HepG2 (cell line): ENCODE data around the gene NLRX1. TPM values are rescaled to one million over a fixed set of nuclear protein-coding genes. Genes with fewer than 3 reads are reported as not detected.

ENCODE experiments used
- ATF7 ChIP-seq, 2 experiments: fragments of 450-650 bp in 1 of 2; sonication (generic) in 1 of 2; formaldehyde crosslinking in 1 of 2; IDR thresholded peaks; 2 replicates each; pipeline versions ENCODE4 v1.4.0 to v1.6.1; 2016 to 2020; ENCODE audit warnings: antibody characterized with exemption in 1 of 2, mild to moderate bottlenecking in 1 of 2, missing genetic modification reagents in 1 of 2
- BRD4 ChIP-seq: sonication (generic); formaldehyde crosslinking; IDR thresholded peaks from 2 replicates; pipeline ENCODE4 v1.4.0; 2020; ENCODE audit warnings: missing genetic modification reagents
- CAMTA2 ChIP-seq: sonication (generic); formaldehyde crosslinking; IDR thresholded peaks from 2 replicates; pipeline ENCODE4 v1.4.0; 2020; ENCODE audit warnings: mild to moderate bottlenecking, missing genetic modification reagents, borderline replicate concordance
- ELF1 ChIP-seq: sonication (generic); formaldehyde crosslinking; IDR thresholded peaks from 2 replicates; pipeline ENCODE4 v1.4.0; 2020; ENCODE audit warnings: missing genetic modification reagents
- KLF9 ChIP-seq: IDR thresholded peaks from 2 replicates; pipeline ENCODE4 v1.6.1; 2016; ENCODE audit warnings: low read depth
- MAF1 ChIP-seq: sonication (generic); formaldehyde crosslinking; IDR thresholded peaks from 2 replicates; pipeline ENCODE4 v1.5.0; 2020; ENCODE audit warnings: missing genetic modification reagents, borderline replicate concordance
- MYNN ChIP-seq: sonication (generic); formaldehyde crosslinking; IDR thresholded peaks from 2 replicates; pipeline ENCODE4 v1.4.0; 2020; ENCODE audit warnings: mild to moderate bottlenecking, low read depth, missing genetic modification reagents
- NCOA2 ChIP-seq: sonication (generic); formaldehyde crosslinking; IDR thresholded peaks from 2 replicates; pipeline ENCODE4 v1.8.0; 2022; ENCODE audit warnings: inconsistent platforms
- NCOA5 ChIP-seq: sonication (generic); formaldehyde crosslinking; IDR thresholded peaks from 2 replicates; pipeline ENCODE4 v1.4.0; 2020; ENCODE audit warnings: missing genetic modification reagents
- PHF20 ChIP-seq: sonication (generic); formaldehyde crosslinking; IDR thresholded peaks from 2 replicates; pipeline ENCODE4 v1.5.0; 2020; ENCODE audit warnings: mild to moderate bottlenecking, missing genetic modification reagents
- RNF2 ChIP-seq: fragments of 450-650 bp; conservative IDR thresholded peaks from 2 replicates; pipeline ENCODE4 v1.6.1; 2016; ENCODE audit warnings: low read depth
- SALL2 ChIP-seq: sonication (generic); formaldehyde crosslinking; IDR thresholded peaks from 2 replicates; pipeline ENCODE4 v1.8.1; 2023; ENCODE audit warnings: mild to moderate bottlenecking, missing genetic modification reagents, inconsistent platforms
- SETDB1 ChIP-seq: sonication (generic); formaldehyde crosslinking; IDR thresholded peaks from 2 replicates; pipeline ENCODE4 v1.5.1; 2020; ENCODE audit warnings: missing genetic modification reagents, mild to moderate bottlenecking, borderline replicate concordance
- TGIF2 ChIP-seq: IDR thresholded peaks from 2 replicates; pipeline ENCODE4 v1.6.1; 2016; ENCODE audit warnings: control low read depth, missing compliant biosample characterization
- U2AF2 ChIP-seq: fragments of 200-400 bp; formaldehyde crosslinking; IDR thresholded peaks from 2 replicates; pipeline ENCODE4 v1.6.1; 2017; ENCODE audit warnings: low read depth, mild to moderate bottlenecking, low read length
- ZC3H13 ChIP-seq: sonication (generic); formaldehyde crosslinking; IDR thresholded peaks from 2 replicates; pipeline ENCODE4 v1.8.1; 2023; ENCODE audit warnings: mild to moderate bottlenecking, missing genetic modification reagents, moderate library complexity
- ZNF20 ChIP-seq: sonication (generic); formaldehyde crosslinking; IDR thresholded peaks from 2 replicates; pipeline ENCODE4 v1.4.0; 2020; ENCODE audit warnings: mild to moderate bottlenecking, moderate library complexity, missing genetic modification reagents
- ZNF296 ChIP-seq: sonication (generic); formaldehyde crosslinking; conservative IDR thresholded peaks from 2 replicates; pipeline ENCODE4 v1.5.0; 2020; ENCODE audit warnings: mild to moderate bottlenecking, missing genetic modification reagents
- ZNF33B ChIP-seq: sonication (generic); formaldehyde crosslinking; IDR thresholded peaks from 2 replicates; pipeline ENCODE4 v1.5.1; 2020; ENCODE audit warnings: mild to moderate bottlenecking, missing genetic modification reagents
- ZNF382 ChIP-seq: sonication (generic); formaldehyde crosslinking; IDR thresholded peaks from 2 replicates; pipeline ENCODE4 v1.5.0; 2020; ENCODE audit warnings: missing genetic modification reagents, mild to moderate bottlenecking, borderline replicate concordance
- ZNF430 ChIP-seq: sonication (generic); formaldehyde crosslinking; IDR thresholded peaks from 2 replicates; pipeline ENCODE4 v1.9.0; 2021; ENCODE audit warnings: mild to moderate bottlenecking, missing genetic modification reagents
- ZNF547 ChIP-seq: sonication (generic); formaldehyde crosslinking; IDR thresholded peaks from 2 replicates; pipeline ENCODE4 v1.5.1; 2020; ENCODE audit warnings: mild to moderate bottlenecking, missing genetic modification reagents
- ZNF564 ChIP-seq: sonication (generic); formaldehyde crosslinking; IDR thresholded peaks from 2 replicates; pipeline ENCODE4 v1.8.1; 2023; ENCODE audit warnings: mild to moderate bottlenecking, missing genetic modification reagents
- ZNF780A ChIP-seq: sonication (generic); formaldehyde crosslinking; IDR thresholded peaks from 2 replicates; pipeline ENCODE4 v1.8.0; 2022; ENCODE audit warnings: mild to moderate bottlenecking, missing genetic modification reagents, moderate library complexity
- polyA plus RNA-seq, 8 experiments: library from polyadenylated mRNA; depleted of rRNA in 3 of 8; stranded (reverse) in 7 of 8; unstranded in 1 of 8; fragments of >200 nt; fragmentation: Illumina TruSeq in 4 of 8; extraction: Trizol in 4 of 8; gene quantifications; 2 replicates each; pipeline versions ENCODE4 v1.2.1 to v1.2.3, GENCODE V29; 2011 to 2016; ENCODE audit warnings: low read depth in 4 of 8, missing spikeins in 1 of 8, mixed read lengths in 1 of 8; ENCODE audit not compliant: insufficient read depth in 1 of 8
- total RNA-seq, 5 experiments: library from RNA; depleted of rRNA; stranded (reverse); fragments of >200 nt; fragmentation: Illumina TruSeq; extraction: Trizol; gene quantifications; 2 replicates each; pipeline ENCODE4 v1.2.3, GENCODE V29; 2016; ENCODE audit warnings: low read depth in 1 of 5
- TF ChIP-seq, protein P1 (sequence below): sonication (generic); formaldehyde crosslinking; IDR thresholded peaks from 2 replicates; pipeline ENCODE4 v1.4.0; 2020; ENCODE audit warnings: mild to moderate bottlenecking, missing genetic modification reagents
- TF ChIP-seq, protein P2 (sequence below): sonication (generic); formaldehyde crosslinking; IDR thresholded peaks from 2 replicates; pipeline ENCODE4 v1.9.0; 2021; ENCODE audit warnings: missing genetic modification reagents, borderline replicate concordance
- TF ChIP-seq, protein P3 (sequence below): sonication (generic); formaldehyde crosslinking; IDR thresholded peaks from 2 replicates; pipeline ENCODE4 v1.8.0; 2022; ENCODE audit warnings: mild to moderate bottlenecking, missing genetic modification reagents; ENCODE audit not compliant: insufficient replicate concordance

NLRX1 gene
- total and polyA plus RNA-seq, 2 of the 13 experiments (the other 11 are each of a cell fraction or from before 2014, with no cell fraction given) = 8.7 to 11.0 TPM

DNA sequence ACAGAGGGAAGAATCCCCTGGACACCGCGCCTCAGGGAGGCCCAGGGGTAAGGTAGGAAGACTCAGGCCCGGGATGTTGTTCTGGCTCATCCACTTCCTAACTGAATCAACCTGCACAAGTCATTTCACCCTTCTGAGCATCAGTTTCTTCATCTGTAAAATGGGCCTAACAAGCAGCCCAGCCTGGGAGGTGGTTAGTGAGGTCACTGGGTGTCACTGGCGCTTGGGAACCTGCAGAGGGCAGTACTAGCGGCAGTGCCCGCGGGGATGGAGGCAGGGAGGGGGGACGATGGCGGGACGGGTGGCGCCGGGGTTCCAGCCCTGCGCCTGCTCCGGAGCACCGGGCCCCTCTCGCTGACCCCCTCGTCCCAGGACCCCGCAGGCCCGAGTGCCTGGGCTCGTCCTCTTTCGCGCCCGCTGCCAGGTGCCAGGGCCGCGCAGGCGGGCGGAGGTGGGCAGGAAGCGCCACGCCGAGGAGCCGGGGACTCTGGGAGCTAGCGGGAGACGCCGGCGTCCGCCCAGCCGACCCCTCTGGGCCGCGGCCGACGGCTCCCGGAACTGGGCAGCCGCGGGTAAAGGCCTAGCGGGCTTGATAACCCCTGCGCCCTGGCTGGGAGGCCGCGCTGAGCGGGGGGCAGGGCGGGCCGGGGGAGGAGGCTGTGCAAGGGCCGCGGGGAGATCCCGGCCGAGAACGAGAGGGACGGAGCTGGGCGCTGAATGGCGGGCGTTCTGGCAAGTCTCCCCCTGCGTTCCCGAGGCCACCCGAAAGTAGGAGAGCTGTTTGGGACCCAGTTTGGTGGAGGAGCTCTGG, at the start of gene NLRX1 (continued):
- peak; percentile 11; the same call in 1 of the 2 replicates for TF ChIP-seq NCOA2 (CRISPR knock-in tag)
- peak; percentile 57; the same call in 1 of the 2 replicates for TF ChIP-seq CAMTA2
- TF ChIP-seq, protein P1, sequence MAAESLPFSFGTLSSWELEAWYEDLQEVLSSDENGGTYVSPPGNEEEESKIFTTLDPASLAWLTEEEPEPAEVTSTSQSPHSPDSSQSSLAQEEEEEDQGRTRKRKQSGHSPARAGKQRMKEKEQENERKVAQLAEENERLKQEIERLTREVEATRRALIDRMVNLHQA (CRISPR knock-in tag) = no peak
- peak; percentile 71; the same call in 1 of the 2 replicates for TF ChIP-seq NCOA5 (CRISPR knock-in tag)
- TF ChIP-seq, protein P2, sequence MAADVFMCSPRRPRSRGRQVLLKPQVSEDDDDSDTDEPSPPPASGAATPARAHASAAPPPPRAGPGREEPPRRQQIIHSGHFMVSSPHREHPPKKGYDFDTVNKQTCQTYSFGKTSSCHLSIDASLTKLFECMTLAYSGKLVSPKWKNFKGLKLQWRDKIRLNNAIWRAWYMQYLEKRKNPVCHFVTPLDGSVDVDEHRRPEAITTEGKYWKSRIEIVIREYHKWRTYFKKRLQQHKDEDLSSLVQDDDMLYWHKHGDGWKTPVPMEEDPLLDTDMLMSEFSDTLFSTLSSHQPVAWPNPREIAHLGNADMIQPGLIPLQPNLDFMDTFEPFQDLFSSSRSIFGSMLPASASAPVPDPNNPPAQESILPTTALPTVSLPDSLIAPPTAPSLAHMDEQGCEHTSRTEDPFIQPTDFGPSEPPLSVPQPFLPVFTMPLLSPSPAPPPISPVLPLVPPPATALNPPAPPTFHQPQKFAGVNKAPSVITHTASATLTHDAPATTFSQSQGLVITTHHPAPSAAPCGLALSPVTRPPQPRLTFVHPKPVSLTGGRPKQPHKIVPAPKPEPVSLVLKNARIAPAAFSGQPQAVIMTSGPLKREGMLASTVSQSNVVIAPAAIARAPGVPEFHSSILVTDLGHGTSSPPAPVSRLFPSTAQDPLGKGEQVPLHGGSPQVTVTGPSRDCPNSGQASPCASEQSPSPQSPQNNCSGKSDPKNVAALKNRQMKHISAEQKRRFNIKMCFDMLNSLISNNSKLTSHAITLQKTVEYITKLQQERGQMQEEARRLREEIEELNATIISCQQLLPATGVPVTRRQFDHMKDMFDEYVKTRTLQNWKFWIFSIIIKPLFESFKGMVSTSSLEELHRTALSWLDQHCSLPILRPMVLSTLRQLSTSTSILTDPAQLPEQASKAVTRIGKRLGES = 0 out of 2 replicates have a peak, but pooled peaks have one; percentile 17
- peak; percentile 76; the same call in 1 of the 2 replicates for TF ChIP-seq SALL2 (CRISPR knock-in tag)
- TF ChIP-seq U2AF2 = no peak
- no peak for TF ChIP-seq ZNF564 (CRISPR knock-in tag)
- no peak for TF ChIP-seq ZC3H13
- TF ChIP-seq PHF20 (CRISPR knock-in tag) = peak; percentile 43; the same call in 1 of the 2 replicates
- TF ChIP-seq, protein P3, sequence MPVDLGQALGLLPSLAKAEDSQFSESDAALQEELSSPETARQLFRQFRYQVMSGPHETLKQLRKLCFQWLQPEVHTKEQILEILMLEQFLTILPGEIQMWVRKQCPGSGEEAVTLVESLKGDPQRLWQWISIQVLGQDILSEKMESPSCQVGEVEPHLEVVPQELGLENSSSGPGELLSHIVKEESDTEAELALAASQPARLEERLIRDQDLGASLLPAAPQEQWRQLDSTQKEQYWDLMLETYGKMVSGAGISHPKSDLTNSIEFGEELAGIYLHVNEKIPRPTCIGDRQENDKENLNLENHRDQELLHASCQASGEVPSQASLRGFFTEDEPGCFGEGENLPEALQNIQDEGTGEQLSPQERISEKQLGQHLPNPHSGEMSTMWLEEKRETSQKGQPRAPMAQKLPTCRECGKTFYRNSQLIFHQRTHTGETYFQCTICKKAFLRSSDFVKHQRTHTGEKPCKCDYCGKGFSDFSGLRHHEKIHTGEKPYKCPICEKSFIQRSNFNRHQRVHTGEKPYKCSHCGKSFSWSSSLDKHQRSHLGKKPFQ (CRISPR knock-in tag) = no peak
- TF ChIP-seq MYNN (CRISPR knock-in tag) = no peak
- no peak for TF ChIP-seq ZNF296 (CRISPR knock-in tag)
- TF ChIP-seq MAF1 (CRISPR knock-in tag) = 0 out of 2 replicates have a peak, but pooled peaks have one; percentile 68
- no peak; the same call in 1 of the 2 replicates for TF ChIP-seq ELF1
- peak; percentile 53; the same call in 1 of the 2 replicates for TF ChIP-seq ATF7 (IDR thresholded peaks at IDR 0.05)
- TF ChIP-seq ATF7 (CRISPR knock-in tag; IDR thresholded peaks at IDR 0.05) = no peak
- TF ChIP-seq ZNF33B (CRISPR knock-in tag) = no peak
- TF ChIP-seq ZNF20 (CRISPR knock-in tag) = no peak
- peak; percentile 78 for TF ChIP-seq BRD4 (CRISPR knock-in tag)
- no peak for TF ChIP-seq SETDB1
- TF ChIP-seq ZNF547 = no peak
- TF ChIP-seq ZNF430 (CRISPR knock-in tag) = 0 out of 2 replicates have a peak, but pooled peaks have one; percentile 65
- TF ChIP-seq KLF9 (CRISPR knock-in tag) = no peak
- TF ChIP-seq ZNF382 (CRISPR knock-in tag) = no peak
- 0 out of 2 replicates have a peak, but pooled peaks have one; percentile 39 for TF ChIP-seq TGIF2 (CRISPR knock-in tag)
- no peak for TF ChIP-seq RNF2
- no peak for TF ChIP-seq ZNF780A (CRISPR knock-in tag)
